Upper lobe of left lung (tissue), 4 donors: ENCODE results near the gene MLF2.

ENCODE experiments used
- POLR2A ChIP-seq, 4 donors: fragments of 450-650 bp; IDR thresholded peaks; one replicate each; pipeline ENCODE4 v1.5.1; 2016 to 2017; ENCODE audit warnings: antibody characterized with exemption in 4 of 4, mild to moderate bottlenecking in 2 of 4
- POLR2AphosphoS5 ChIP-seq, 2 donors: sonication (generic); formaldehyde crosslinking; IDR thresholded peaks; one replicate each; pipeline ENCODE4 v1.5.1; 2017; ENCODE audit warnings: antibody characterized with exemption in 2 of 2
- TF ChIP-seq, protein P1 (sequence below), 6 experiments: fragments of 450-650 bp in 4 of 6; fragments of 200-600 bp in 2 of 6; sonication (generic) in 2 of 6; IDR thresholded peaks; one replicate each; pipeline ENCODE4 v1.5.1; 2016 to 2019; ENCODE audit warnings: antibody characterized with exemption in 6 of 6

DNA sequence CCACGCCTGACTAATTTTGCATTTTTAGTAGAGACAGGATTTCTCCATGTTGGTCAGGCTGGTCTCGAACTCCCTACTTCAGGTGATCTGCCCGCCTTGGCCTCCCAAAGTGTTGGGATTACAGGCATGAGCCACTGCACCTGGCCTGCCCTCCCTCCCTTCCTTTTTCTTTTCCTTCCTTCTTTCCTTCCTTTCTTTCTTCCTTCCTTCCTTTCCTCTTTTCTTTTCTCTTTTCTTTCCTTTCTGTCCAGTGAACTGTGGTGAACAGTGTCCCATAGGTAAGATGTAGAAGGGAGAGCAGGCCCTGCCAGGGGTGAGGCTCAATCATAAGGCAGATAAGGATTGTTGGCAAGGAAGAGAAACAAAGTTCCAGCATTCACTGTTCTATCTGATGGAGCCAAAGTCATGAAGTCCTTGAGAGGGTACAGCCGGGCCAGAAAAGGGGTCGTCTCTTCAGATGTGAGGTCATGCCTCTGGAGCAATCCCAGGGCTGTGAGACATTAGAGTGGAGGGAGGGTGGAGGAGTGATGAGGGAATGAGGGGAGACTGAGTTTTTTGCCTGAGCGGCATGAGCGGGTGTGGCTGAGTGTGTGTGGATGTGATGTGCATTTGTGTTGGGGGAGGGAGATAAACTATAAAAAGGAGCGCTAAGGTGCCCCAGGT, 4.2 kb upstream of the MLF2 start:
- TF ChIP-seq POLR2A (IDR thresholded peaks at IDR 0.05) (no peak), POLR2AphosphoS5 (IDR thresholded peaks at IDR 0.05) (no peak)
- TF ChIP-seq, protein P1, sequence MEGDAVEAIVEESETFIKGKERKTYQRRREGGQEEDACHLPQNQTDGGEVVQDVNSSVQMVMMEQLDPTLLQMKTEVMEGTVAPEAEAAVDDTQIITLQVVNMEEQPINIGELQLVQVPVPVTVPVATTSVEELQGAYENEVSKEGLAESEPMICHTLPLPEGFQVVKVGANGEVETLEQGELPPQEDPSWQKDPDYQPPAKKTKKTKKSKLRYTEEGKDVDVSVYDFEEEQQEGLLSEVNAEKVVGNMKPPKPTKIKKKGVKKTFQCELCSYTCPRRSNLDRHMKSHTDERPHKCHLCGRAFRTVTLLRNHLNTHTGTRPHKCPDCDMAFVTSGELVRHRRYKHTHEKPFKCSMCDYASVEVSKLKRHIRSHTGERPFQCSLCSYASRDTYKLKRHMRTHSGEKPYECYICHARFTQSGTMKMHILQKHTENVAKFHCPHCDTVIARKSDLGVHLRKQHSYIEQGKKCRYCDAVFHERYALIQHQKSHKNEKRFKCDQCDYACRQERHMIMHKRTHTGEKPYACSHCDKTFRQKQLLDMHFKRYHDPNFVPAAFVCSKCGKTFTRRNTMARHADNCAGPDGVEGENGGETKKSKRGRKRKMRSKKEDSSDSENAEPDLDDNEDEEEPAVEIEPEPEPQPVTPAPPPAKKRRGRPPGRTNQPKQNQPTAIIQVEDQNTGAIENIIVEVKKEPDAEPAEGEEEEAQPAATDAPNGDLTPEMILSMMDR (IDR thresholded peaks at IDR 0.05): no peak
